GM12878 (cell line): ENCODE measurements around the gene BSCL2. TPM values are rescaled to one million over a fixed set of nuclear protein-coding genes. Genes with fewer than 3 reads are reported as not detected.

Experiments used
- BRCA1 ChIP-seq: IDR thresholded peaks from 2 replicates; pipeline ENCODE4 v1.6.1; 2011; ENCODE audit warnings: low read depth, low read length, improper control_type of control experiment
- CTCF ChIP-seq, 3 experiments: IDR thresholded peaks in 2 of 3; conservative IDR thresholded peaks in 1 of 3; 2 replicates each; pipeline ENCODE4 v1.5.1; 2011; ENCODE audit warnings: low read depth in 3 of 3, low read length in 3 of 3, mild to moderate bottlenecking in 3 of 3, control low read depth in 2 of 3, moderate library complexity in 2 of 3, inconsistent platforms in 1 of 3, mixed read lengths in 1 of 3; ENCODE audit not compliant: control insufficient read depth in 2 of 3, insufficient read depth in 1 of 3; ENCODE audit errors: extremely low read depth in 1 of 3
- CUX1 ChIP-seq: IDR thresholded peaks from 2 replicates; pipeline ENCODE4 v1.6.1; 2012; ENCODE audit warnings: improper control_type of control experiment, low read depth, low read length; ENCODE audit not compliant: insufficient replicate concordance
- ELK1 ChIP-seq: IDR thresholded peaks from 2 replicates; pipeline ENCODE4 v1.6.1; 2012; ENCODE audit warnings: low read depth, low read length, improper control_type of control experiment
- GABPA ChIP-seq: IDR thresholded peaks from 2 replicates; pipeline ENCODE4 v1.6.1; 2014; ENCODE audit warnings: antibody characterized with exemption, low read depth, mild to moderate bottlenecking, inconsistent platforms
- HSF1 ChIP-seq: fragments of 150-350 bp; IDR thresholded peaks from 2 replicates; pipeline ENCODE4 v1.6.1; 2014; ENCODE audit warnings: mild to moderate bottlenecking, low read depth, low read length
- LARP7 ChIP-seq: fragments of 450-650 bp; IDR thresholded peaks from 2 replicates; pipeline ENCODE4 v1.6.1; 2017; ENCODE audit warnings: mild to moderate bottlenecking
- NKRF ChIP-seq: fragments of 450-650 bp; conservative IDR thresholded peaks from 2 replicates; pipeline ENCODE4 v1.6.1; 2017; ENCODE audit warnings: mild to moderate bottlenecking, moderate library complexity
- RUNX3 ChIP-seq: IDR thresholded peaks from 2 replicates; pipeline ENCODE4 v1.6.1; 2012; ENCODE audit warnings: low read length, inconsistent platforms
- SMAD5 ChIP-seq: IDR thresholded peaks from 2 replicates; pipeline ENCODE4 v1.6.1; 2016; ENCODE audit warnings: antibody characterized with exemption, low read depth
- USF2 ChIP-seq: IDR thresholded peaks from 2 replicates; pipeline ENCODE4 v1.6.1; 2011; ENCODE audit warnings: low read depth, low read length, improper control_type of control experiment, borderline replicate concordance
- polyA plus RNA-seq, 11 experiments: library from polyadenylated mRNA; depleted of rRNA in 4 of 11; unstranded in 6 of 11; stranded (reverse) in 5 of 11; fragments of >200 nt; fragmentation: Nextera tagmentation in 4 of 11; fragmentation: Illumina TruSeq in 1 of 11; extraction: Ambion mirVana in 4 of 11; extraction: Trizol in 1 of 11; gene quantifications; 1 replicate in 1 of 11; 2 replicates in 10 of 11; pipeline versions ENCODE4 v1.2.1 to v1.2.3, GENCODE V29; 2011 to 2016; ENCODE audit warnings: inconsistent platforms in 2 of 11, missing spikeins in 2 of 11, low read depth in 1 of 11
- total RNA-seq, 4 experiments: library from RNA; depleted of rRNA in 3 of 4; stranded (reverse); fragments of >200 nt in 3 of 4; fragmentation: Illumina TruSeq in 1 of 4; extraction: Trizol in 1 of 4; gene quantifications; 2 replicates each; pipeline versions ENCODE4 v1.2.1 to v1.2.3, GENCODE V29; 2013 to 2021
- TF ChIP-seq, protein P1 (sequence below): fragments of 450-650 bp; IDR thresholded peaks from 2 replicates; pipeline ENCODE4 v1.6.1; 2017; ENCODE audit warnings: borderline replicate concordance

The BSCL2 gene
- total and polyA plus RNA-seq, 10 of the 15 experiments (the other 5 are each of a cell fraction or from before 2014, with no cell fraction given), result 12.3 to 57.9 (median 21.8) TPM

GRCh38 chr11:62705880-62706849 is 1.1 kb downstream of the BSCL2 start (continued):
- TF ChIP-seq HSF1 (no peak), USF2 (no peak), SMAD5 (no peak; the same call in 1 of the 2 replicates), ELK1 (peak; percentile 54; the same call in 1 of the 2 replicates), CUX1 (no peak), BRCA1 (no peak), LARP7 (peak; percentile 64), GABPA (peak; percentile 82), RUNX3 (peak; percentile 20), CTCF (IDR thresholded peaks at IDR 0.05 in 2 of 3, conservative IDR thresholded peaks at IDR 0.05 in 1 of 3; ENCODE audit: control insufficient read depth in 2 of 3, extremely low read depth in 1 of 3, insufficient read depth in 1 of 3, low read depth in 3 of 3, low read length in 3 of 3) (no peak), NKRF (peak; percentile 95)
- TF ChIP-seq, protein P1, sequence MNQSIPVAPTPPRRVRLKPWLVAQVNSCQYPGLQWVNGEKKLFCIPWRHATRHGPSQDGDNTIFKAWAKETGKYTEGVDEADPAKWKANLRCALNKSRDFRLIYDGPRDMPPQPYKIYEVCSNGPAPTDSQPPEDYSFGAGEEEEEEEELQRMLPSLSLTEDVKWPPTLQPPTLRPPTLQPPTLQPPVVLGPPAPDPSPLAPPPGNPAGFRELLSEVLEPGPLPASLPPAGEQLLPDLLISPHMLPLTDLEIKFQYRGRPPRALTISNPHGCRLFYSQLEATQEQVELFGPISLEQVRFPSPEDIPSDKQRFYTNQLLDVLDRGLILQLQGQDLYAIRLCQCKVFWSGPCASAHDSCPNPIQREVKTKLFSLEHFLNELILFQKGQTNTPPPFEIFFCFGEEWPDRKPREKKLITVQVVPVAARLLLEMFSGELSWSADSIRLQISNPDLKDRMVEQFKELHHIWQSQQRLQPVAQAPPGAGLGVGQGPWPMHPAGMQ, result no peak
